Spleen (tissue), 7 donors: ENCODE data around the gene MIPEP.
"Not testable (repeated sequence)": the region's sequence is repeated elsewhere in the genome, so short reads cannot be mapped to it uniquely, and the experiment has no call there.

Experiments
- POLR2A ChIP-seq, 3 donors: fragments of 450-650 bp; IDR thresholded peaks; one replicate each; pipeline ENCODE4 v1.5.1; 2017; ENCODE audit warnings: antibody characterized with exemption in 3 of 3, mild to moderate bottlenecking in 1 of 3
- POLR2AphosphoS5 ChIP-seq, 3 donors: sonication (generic); formaldehyde crosslinking; IDR thresholded peaks; one replicate each; pipeline ENCODE4 v1.5.1; 2017; ENCODE audit warnings: antibody characterized with exemption in 3 of 3
- TF ChIP-seq, protein P1 (sequence below), 11 experiments: fragments of 200-600 bp in 7 of 11; fragments of 450-650 bp in 4 of 11; sonication (generic) in 4 of 11; IDR thresholded peaks in 8 of 11; conservative IDR thresholded peaks in 3 of 11; 1 replicate in 7 of 11; 2 replicates in 4 of 11; pipeline versions ENCODE4 v1.4.0 to v1.8.0; 2016 to 2021; ENCODE audit warnings: antibody characterized with exemption in 11 of 11, inconsistent platforms in 4 of 11, mild to moderate bottlenecking in 1 of 11
- donor health status: DM: no; HTN: no; CAD: no; lungs with moderate emphysema.
- donor health status: DM: no; HTN: no; CAD: no.
- donor health status: DM: no; HTN: no; CAD: no.

DNA sequence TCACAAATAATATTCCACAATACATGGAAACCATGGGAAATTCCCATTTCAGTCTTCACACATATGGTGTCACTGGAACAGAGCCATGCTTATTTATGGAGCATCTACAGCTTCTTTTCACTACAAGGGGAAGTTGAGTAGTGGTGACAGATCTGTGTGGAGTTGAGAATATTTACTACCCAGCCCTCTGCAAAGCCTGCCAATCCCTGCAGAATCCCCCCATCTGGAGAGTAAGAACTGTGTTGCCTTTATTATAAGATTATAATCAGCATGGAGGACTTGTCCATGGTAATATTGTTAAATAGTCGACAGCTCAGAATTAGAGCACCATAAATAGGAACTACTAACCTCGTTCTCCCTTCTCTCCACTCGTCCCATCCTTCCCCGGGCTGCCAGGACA is 4.6 kb upstream of the MIPEP start:
- TF ChIP-seq, protein P1, sequence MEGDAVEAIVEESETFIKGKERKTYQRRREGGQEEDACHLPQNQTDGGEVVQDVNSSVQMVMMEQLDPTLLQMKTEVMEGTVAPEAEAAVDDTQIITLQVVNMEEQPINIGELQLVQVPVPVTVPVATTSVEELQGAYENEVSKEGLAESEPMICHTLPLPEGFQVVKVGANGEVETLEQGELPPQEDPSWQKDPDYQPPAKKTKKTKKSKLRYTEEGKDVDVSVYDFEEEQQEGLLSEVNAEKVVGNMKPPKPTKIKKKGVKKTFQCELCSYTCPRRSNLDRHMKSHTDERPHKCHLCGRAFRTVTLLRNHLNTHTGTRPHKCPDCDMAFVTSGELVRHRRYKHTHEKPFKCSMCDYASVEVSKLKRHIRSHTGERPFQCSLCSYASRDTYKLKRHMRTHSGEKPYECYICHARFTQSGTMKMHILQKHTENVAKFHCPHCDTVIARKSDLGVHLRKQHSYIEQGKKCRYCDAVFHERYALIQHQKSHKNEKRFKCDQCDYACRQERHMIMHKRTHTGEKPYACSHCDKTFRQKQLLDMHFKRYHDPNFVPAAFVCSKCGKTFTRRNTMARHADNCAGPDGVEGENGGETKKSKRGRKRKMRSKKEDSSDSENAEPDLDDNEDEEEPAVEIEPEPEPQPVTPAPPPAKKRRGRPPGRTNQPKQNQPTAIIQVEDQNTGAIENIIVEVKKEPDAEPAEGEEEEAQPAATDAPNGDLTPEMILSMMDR (IDR thresholded peaks at IDR 0.05 in 8 of 11, conservative IDR thresholded peaks at IDR 0.05 in 3 of 11) = not testable (repeated sequence)
- not testable (repeated sequence) for TF ChIP-seq POLR2A, POLR2AphosphoS5 (IDR thresholded peaks at IDR 0.05)
